HG03097 (cell line): ENCODE measurements around the gene SRSF3.
"Not testable (repeated sequence)": the region's sequence is repeated elsewhere in the genome, so short reads cannot be mapped to it uniquely, and the experiment has no call there.

Experiments used
- ATAC-seq: cut with Tn5 transposase; IDR thresholded peaks from one replicate; pipeline ENCODE4 v1.9.1; 2021; ENCODE audit not compliant: unreplicated experiment, low FRiP score

SRSF3 gene

DNA sequence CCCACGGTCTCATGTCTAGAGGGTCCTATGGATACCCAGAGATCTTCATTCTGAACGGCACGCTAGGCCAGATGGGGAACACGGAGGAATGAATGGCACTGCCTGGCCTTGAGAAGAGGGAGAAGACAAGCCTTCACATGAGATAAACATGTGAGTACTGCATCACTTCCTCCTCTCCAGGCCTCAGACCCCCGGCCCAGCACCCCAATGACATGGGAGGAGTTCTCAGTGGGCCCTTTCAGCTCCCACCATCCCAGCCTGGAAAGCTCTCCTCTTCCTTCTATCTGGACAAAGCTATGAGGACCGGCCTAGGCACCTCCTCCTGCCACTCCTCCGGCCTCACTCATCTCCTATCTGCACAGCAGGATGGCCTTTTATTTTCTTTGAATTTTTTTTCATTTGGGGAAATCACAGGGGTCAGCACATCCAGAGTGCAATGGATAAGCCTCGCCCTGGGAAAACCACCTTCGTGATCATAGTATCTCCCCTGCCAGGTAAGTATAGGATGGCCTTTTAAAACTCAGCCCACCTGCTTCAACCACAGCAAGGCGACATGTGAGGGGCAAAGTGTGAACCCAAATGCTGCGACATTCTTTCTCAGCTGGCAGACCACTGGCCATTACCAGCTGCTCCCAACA, 45.1 kb downstream of the SRSF3 start:
- ATAC-seq = no peak

DNA sequence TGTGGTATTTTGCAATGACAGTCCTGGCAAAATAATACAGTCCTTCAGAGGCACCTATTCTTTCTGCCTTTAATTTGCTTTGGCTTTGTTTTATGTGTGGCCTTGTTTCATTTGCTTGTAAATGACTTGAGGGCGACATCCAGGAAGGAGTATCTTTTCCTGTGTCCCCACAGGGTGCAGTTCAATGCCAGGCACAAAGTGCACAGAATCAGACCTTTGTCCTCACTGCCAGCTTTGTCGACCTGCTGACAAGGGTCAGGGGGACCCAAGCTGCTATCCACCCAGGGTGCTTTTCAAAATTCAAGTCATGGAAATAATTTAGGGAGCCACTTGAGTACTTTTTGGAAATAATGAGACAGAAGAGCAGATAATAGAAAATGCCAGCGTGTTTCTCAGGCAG, 47.4 kb downstream of the SRSF3 start:
- ATAC-seq = no peak

DNA sequence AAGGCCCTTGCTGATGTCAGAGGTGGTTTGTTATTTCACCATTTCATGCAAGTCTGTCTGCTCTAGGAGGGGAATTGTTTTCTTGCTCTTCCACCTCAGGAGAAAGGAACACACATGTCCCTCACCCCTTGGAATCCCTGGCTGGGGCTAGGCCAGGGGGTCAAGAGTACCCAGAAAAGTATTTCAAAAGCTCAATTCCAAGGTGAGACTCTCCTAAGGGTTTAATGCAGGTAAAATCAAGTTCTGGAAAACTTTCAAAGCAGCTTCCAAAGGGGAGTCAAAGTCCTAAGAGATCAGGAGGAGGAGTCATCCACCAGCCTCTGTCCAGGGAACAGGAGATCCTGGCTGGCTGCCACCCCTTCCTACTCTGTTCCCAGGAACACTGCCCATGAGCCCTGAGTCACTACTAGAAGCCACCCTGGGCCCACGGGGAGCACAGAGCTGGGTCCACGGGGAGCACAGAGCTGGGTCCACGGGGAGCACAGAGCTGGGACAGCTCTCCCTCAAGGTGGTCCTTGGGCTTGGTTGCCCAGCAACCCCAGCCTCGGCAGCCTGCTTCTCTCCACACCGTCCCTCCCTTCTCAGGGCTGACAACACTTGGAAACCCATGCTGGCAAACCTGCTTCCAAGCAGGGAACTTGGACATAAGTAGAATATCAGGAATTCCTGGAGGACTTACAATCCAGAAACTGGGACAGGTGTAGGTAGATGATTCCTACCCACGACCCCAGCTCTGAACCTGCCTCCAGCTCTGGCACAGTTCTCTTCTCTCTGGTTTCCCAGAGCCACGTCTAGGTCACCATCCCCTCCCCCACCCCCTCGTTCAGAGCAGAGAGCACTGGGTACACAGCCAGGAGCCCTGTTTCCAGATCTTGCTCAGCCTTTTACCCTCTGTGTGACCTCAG, 49.0 kb downstream of the SRSF3 start:
- no peak for ATAC-seq

DNA sequence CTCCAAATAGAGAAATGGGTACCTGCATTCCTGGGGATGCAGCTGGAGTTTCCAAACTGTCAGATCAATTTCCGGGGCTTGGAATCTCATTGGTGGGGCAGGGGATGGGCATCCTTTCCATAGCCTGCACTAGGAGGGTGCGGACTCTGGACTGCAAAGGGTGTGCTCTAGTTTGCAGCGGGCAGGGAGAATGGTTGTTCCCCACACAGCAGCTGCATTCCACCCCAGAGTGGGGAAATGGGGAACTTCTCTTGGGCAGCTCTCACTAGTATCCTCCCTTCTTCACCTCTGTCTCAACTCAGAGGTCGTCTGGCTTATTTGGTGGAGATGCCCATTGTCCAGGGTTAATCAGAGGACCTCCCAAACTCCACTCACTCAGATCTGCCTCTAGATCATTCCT, 49.8 kb downstream of the SRSF3 start:
- no peak for ATAC-seq

DNA sequence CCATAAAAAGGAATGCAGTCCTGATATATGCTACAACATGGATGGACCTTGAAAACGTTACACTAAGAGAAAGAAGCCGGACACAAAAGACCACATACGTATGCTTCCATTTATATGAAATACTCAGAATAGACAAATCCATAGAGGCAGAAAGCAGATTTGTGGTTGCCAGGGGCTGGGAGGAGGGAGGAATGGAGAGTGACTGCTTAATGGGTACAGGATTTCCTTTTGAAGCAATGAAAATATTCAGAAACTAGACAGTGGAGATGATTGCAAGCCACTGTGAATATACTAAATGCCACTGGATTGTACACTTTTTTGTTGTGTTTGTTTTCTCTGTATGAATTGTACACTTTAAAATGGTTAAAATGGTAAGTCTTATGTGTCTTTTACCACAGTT, 54.9 kb downstream of the SRSF3 start:
- ATAC-seq = no peak

DNA sequence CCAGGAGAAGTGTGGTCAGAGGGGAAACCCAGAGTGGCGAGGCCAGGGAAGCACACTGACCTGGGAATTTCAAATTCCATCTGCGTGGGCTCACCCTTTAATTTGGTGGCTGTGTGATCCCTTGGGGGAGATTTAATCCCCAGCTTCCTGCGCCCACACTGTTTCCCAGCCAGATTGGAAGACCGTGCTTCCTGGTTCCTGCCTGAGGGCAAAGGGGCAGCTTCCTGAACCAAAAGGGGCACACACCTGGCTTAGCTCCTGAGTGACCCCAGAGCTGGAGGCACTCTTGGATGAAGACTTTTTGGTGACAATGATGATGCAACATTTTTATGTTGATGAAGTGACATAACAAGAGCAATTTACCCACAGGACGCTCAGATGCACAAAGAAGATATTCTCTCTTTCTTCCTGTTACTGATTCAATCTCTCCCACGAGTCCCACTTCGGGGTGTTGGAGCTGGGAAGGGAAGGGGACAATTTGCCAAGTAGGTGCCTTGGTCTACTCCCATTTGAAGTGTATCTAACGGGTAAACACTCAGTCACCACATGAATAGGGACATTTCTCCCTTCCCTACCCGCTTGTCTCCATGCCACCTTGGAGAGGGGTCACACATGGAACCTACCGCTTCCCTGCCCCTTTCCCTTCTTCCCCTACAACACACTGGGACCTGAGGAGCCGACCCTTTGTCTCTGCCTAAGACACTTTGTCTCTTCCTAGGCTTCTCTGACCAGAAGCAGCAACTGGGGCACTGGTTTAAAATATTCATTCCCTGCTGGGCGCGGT, 55.7 kb downstream of the SRSF3 start:
- no peak for ATAC-seq

- no peak for ATAC-seq
Measured at GRCh38 chr6:36650848-36651478, 56.8 kb downstream of the SRSF3 start.

- ATAC-seq = no peak
Measured at GRCh38 chr6:36651659-36652379, 57.7 kb downstream of the SRSF3 start.

GRCh38 chr6:36654469-36654868, 60.3 kb downstream of the SRSF3 start:
- ATAC-seq = not testable (repeated sequence)
